ENCODE results near the gene PFN3. TPM values are rescaled to one million over a fixed set of nuclear protein-coding genes. Genes with fewer than 3 reads are reported as not detected.
A peak's percentile ranks its signal among the peaks of the same experiment; 100 is the strongest.
"Not testable (repeated sequence)": the region's sequence is repeated elsewhere in the genome, so short reads cannot be mapped to it uniquely, and the experiment has no call there.

The PFN3 gene
- total RNA-seq, 1 donor from 2014 or later, result not detected

DNA sequence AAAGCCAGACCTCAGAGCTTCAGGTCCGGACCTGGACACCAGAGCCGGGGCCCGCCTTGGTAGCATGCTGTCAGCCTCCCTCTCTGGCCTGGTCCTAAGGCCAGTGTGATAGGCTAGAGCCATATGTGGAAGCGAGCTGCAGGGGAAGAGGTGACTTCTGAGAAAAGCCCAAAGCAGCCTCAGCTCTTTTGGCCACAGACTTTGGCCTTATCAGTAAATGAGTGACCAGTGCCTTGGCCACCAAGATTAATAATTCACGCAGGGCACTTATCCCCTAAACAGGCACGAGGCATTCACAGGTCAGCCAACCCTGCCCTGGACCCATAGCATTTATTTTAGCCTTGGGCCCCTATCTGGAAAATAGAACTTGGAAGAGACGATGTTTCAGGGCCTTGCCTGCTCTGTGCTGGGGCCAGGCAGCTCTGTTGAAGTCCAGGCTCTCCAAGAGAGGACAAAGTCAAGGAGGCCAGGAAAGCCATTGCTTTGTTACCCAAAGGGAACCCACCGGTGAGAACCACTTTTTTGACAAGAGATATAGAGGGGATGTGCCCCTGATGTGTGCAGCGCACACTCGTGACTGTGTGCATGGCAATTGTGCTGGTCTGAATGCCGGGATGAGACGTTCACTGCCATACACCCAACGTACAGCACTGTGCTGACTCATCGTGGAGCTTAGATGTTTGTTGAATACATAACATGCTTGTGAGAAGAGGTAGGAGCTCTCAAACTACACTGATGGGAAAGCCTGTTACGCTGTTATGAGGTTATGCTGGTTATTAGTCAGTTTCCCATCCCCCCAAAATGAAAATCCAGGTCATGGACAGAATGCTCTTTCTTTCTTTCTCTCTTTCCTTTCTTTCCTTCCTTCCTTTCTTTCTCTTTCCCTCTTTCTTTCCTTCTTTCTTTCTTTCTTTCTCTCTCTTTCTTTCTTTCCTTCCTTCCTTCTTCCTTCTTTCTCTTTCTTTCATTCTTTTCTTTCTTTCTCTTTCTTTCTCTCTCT lies 21.3 kb downstream of the PFN3 start:
- no peak overlapping the region for H3K4me3 Mint-ChIP-seq
- no peak overlapping the region for H3K27ac Mint-ChIP-seq (ENCODE audit: unreplicated experiment)
- no peaks in the 10 kb centered on the region for H3K9me3 Mint-ChIP-seq
- TF ChIP-seq, protein P1, sequence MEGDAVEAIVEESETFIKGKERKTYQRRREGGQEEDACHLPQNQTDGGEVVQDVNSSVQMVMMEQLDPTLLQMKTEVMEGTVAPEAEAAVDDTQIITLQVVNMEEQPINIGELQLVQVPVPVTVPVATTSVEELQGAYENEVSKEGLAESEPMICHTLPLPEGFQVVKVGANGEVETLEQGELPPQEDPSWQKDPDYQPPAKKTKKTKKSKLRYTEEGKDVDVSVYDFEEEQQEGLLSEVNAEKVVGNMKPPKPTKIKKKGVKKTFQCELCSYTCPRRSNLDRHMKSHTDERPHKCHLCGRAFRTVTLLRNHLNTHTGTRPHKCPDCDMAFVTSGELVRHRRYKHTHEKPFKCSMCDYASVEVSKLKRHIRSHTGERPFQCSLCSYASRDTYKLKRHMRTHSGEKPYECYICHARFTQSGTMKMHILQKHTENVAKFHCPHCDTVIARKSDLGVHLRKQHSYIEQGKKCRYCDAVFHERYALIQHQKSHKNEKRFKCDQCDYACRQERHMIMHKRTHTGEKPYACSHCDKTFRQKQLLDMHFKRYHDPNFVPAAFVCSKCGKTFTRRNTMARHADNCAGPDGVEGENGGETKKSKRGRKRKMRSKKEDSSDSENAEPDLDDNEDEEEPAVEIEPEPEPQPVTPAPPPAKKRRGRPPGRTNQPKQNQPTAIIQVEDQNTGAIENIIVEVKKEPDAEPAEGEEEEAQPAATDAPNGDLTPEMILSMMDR (conservative IDR thresholded peaks at IDR 0.05), result no peak
- H3K36me3 Mint-ChIP-seq (ENCODE audit: low read depth), result no peaks in the 10 kb centered on the region
- peaks cover 6% of the 10 kb centered on the region for H3K27me3 Mint-ChIP-seq (ENCODE audit: low read depth)
- peaks cover 5% of the 10 kb centered on the region for H3K4me1 Mint-ChIP-seq
- no peak for DNase-seq (ENCODE audit: low read depth, low spot score)

GRCh38 chr5:177377851-177378776 lies 22.3 kb downstream of the PFN3 start:
- TF ChIP-seq, protein P1 (conservative IDR thresholded peaks at IDR 0.05), result no peak
- H3K36me3 Mint-ChIP-seq (ENCODE audit: low read depth), result no peaks in the 10 kb centered on the region
- H3K4me3 Mint-ChIP-seq, result no peak overlapping the region
- H3K4me1 Mint-ChIP-seq, result peaks cover 5% of the 10 kb centered on the region
- peaks cover under 1% of the 10 kb centered on the region for H3K27me3 Mint-ChIP-seq (ENCODE audit: low read depth)
- no peak for DNase-seq (ENCODE audit: low read depth, low spot score)
- peak overlapping the region; percentile 67 for H3K27ac Mint-ChIP-seq (ENCODE audit: unreplicated experiment)
- no peaks in the 10 kb centered on the region for H3K9me3 Mint-ChIP-seq

DNA sequence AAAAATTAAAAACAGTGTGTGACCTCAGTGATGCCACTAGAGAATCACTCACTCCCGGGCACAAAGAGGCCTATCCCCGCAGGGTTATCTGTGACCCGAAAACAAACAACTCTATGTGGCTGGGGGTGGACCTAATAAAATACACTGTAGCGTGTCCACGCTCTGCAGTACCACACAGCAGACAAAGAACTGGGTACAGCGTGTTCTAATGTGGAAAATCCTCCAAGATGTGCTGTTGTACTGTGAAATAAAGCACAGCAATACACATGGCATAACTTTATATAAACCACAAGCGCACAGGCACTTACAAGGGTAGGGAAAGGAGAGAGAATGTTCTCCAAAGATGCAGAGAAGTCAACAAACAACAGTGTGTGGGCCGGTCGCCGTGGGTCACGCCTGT lies 24.4 kb downstream of the PFN3 start:
- Mint-ChIP-seq H3K4me1 (peaks cover 6% of the 10 kb centered on the region), H3K27me3 (ENCODE audit: low read depth) (no peaks in the 10 kb centered on the region), H3K27ac (ENCODE audit: unreplicated experiment) (peak overlapping the region; percentile 27), H3K9me3 (no peaks in the 10 kb centered on the region), H3K36me3 (ENCODE audit: low read depth) (no peaks in the 10 kb centered on the region), H3K4me3 (no peak overlapping the region)
- TF ChIP-seq, protein P1 (conservative IDR thresholded peaks at IDR 0.05), result no peak
- DNase-seq (ENCODE audit: low read depth, low spot score), result no peak

DNA sequence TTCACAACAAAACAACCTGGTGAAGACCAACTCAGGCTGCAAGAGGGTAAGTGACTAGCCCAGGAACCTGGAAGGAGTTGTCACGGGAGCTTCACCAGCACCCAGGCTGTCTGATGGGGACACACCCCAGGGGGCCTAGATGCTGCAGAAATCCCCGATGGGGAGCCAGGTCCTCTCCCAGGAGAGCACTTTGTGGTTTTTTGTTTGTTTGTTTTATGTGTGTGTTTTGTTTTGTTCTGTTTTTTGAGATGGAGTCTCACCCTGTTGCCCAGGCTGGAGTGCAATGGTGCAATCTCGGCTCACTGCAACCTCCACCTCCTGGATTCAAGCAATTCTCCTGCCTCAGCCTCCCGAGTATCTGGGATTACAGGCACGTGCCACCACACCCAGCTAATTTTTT lies 24.9 kb downstream of the PFN3 start:
- H3K4me1 Mint-ChIP-seq; H3K36me3 Mint-ChIP-seq (ENCODE audit: low read depth); H3K9me3 Mint-ChIP-seq; H3K4me3 Mint-ChIP-seq; H3K27me3 Mint-ChIP-seq (ENCODE audit: low read depth); DNase-seq (ENCODE audit: low read depth, low spot score); H3K27ac Mint-ChIP-seq (ENCODE audit: unreplicated experiment): not testable (repeated sequence)

- Mint-ChIP-seq H3K4me3 (no peak overlapping the region), H3K27ac (ENCODE audit: unreplicated experiment) (no peak overlapping the region), H3K27me3 (ENCODE audit: low read depth) (no peaks in the 10 kb centered on the region), H3K4me1 (peaks cover 7% of the 10 kb centered on the region), H3K36me3 (ENCODE audit: low read depth) (no peaks in the 10 kb centered on the region), H3K9me3 (no peaks in the 10 kb centered on the region)
- TF ChIP-seq, protein P1 (conservative IDR thresholded peaks at IDR 0.05), result no peak
- no peak for DNase-seq (ENCODE audit: low read depth, low spot score)
These were observed 26.2 kb downstream of the PFN3 start for GRCh38 chr5:177374211-177374610.

Measured in neural crest cell (in vitro differentiated cells).